Endodermal cell (in vitro differentiated cells): ENCODE results near the gene MRPL12. TPM values are rescaled to one million over a fixed set of nuclear protein-coding genes. Genes with fewer than 3 reads are reported as not detected.

Experiments
- DNase-seq: peaks from one replicate; pipeline ENCODE4 v3.0.0-alpha.2; 2017
- H3K27ac ChIP-seq: 2 replicates; pipeline ENCODE4 v1.5.1; 2013; ENCODE audit warnings: mild to moderate bottlenecking, low read depth, low read length, moderate library complexity
- H3K27me3 ChIP-seq: 2 replicates; pipeline ENCODE4 v1.6.1; 2013; ENCODE audit warnings: mild to moderate bottlenecking, low read length, moderate library complexity; ENCODE audit not compliant: insufficient read depth, control insufficient read depth, poor library complexity, severe bottlenecking
- H3K36me3 ChIP-seq: 2 replicates; pipeline ENCODE4 v1.7.0; 2013; ENCODE audit warnings: mild to moderate bottlenecking, low read length, moderate library complexity; ENCODE audit not compliant: control insufficient read depth, insufficient read depth
- H3K4me1 ChIP-seq: one replicate; pipeline ENCODE4 v1.7.0; 2013; ENCODE audit warnings: low read length; ENCODE audit not compliant: control insufficient read depth, insufficient read depth
- H3K4me3 ChIP-seq: 2 replicates; pipeline ENCODE4 v1.5.1; 2013; ENCODE audit warnings: mild to moderate bottlenecking, low read length, moderate library complexity
- H3K9ac ChIP-seq: 2 replicates; pipeline ENCODE4 v1.6.1; 2013; ENCODE audit warnings: mild to moderate bottlenecking, low read length, moderate library complexity; ENCODE audit not compliant: poor library complexity, severe bottlenecking; ENCODE audit errors: extremely low read depth
- H3K9me3 ChIP-seq: 2 replicates; pipeline ENCODE4 v1.6.1; 2013; ENCODE audit warnings: mild to moderate bottlenecking, low read length, moderate library complexity; ENCODE audit not compliant: control insufficient read depth
- H3K27ac Mint-ChIP-seq: 2 replicates; pipeline ENCODE4 v1.8.0; 2020; ENCODE audit warnings: mixed read lengths
- H3K27me3 Mint-ChIP-seq: 2 replicates; pipeline ENCODE4 v1.8.0; 2021; ENCODE audit warnings: mild to moderate bottlenecking, mixed read lengths; ENCODE audit not compliant: insufficient read depth
- H3K36me3 Mint-ChIP-seq: 2 replicates; pipeline ENCODE4 v1.8.0; 2020; ENCODE audit warnings: low read depth, mixed read lengths
- H3K4me1 Mint-ChIP-seq: 2 replicates; pipeline ENCODE4 v1.8.0; 2020; ENCODE audit warnings: mixed read lengths
- H3K4me3 Mint-ChIP-seq: 2 replicates; pipeline ENCODE4 v1.8.0; 2020; ENCODE audit warnings: mild to moderate bottlenecking, moderate library complexity, mixed read lengths
- H3K9me3 Mint-ChIP-seq: 2 replicates; pipeline ENCODE4 v1.8.0; 2020; ENCODE audit warnings: mild to moderate bottlenecking, mixed read lengths
- whole genome bisulfite sequencing, 2 experiments: methylation state at CpG; one replicate each; pipeline versions ENCODE4 v1.1.5 to v1.1.7; 2013; ENCODE audit warnings: missing lambda C conversion rate in 2 of 2, mixed read lengths in 1 of 2; ENCODE audit not compliant: insufficient coverage in 1 of 2, insufficient read length in 1 of 2; 5-methylcytosine and 5-hydroxymethylcytosine counted together
- microRNA-seq: library from miRNA; unstranded; fragments of <30 nt; microRNA quantifications from one replicate; pipeline ENCODE4 v1.2.0, GENCODE V29; 2020; ENCODE audit warnings: borderline microRNAs expressed
- total RNA-seq, 2 donors: library from RNA; stranded (reverse); fragmentation: NEBNext Ultra II Directional in 1 of 2; extraction: Animal tissue kit (Norgen Biotek cat#: 25700) in 1 of 2; gene quantifications; 2 replicates in 1 of 2; 3 replicates in 1 of 2; pipeline ENCODE4 v1.2.1, GENCODE V29; 2021
- TF ChIP-seq, protein P1 (sequence below): fragments of 200-600 bp; sonication (generic); conservative IDR thresholded peaks from 2 replicates; pipeline ENCODE4 v1.5.0; 2021; ENCODE audit warnings: antibody characterized with exemption, mild to moderate bottlenecking

The MRPL12 gene
- total RNA-seq, 2 donors from 2014 or later = 99.4 to 105 TPM

DNA sequence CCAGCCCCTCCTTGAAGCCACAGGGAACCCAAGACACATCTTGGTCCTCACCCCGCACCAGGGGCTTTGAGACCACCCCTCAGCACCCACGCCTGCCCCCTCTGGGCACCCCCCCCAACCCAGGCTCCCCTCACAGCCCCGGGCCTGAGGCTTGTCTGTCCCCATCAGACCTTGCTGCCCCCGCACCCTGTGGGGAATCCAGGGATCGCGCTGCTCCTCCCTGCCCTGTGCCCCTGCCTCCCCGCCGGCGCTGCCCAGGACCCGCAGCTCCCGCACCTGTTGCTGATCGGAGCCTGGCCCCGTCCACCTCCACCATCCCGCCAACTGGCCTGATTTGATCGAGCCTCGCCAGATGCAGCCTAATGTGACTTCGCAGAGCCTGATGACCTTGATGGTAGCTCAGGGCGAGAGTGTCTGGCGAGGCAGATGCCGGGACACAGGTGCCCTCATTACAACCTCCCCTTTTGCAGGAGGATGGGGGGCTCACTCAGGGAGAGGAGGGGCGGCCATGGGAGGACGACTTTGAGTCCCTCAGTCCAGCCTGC, 38.0 kb downstream of the MRPL12 start:
- TF ChIP-seq, protein P1, sequence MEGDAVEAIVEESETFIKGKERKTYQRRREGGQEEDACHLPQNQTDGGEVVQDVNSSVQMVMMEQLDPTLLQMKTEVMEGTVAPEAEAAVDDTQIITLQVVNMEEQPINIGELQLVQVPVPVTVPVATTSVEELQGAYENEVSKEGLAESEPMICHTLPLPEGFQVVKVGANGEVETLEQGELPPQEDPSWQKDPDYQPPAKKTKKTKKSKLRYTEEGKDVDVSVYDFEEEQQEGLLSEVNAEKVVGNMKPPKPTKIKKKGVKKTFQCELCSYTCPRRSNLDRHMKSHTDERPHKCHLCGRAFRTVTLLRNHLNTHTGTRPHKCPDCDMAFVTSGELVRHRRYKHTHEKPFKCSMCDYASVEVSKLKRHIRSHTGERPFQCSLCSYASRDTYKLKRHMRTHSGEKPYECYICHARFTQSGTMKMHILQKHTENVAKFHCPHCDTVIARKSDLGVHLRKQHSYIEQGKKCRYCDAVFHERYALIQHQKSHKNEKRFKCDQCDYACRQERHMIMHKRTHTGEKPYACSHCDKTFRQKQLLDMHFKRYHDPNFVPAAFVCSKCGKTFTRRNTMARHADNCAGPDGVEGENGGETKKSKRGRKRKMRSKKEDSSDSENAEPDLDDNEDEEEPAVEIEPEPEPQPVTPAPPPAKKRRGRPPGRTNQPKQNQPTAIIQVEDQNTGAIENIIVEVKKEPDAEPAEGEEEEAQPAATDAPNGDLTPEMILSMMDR = no peak
- Mint-ChIP-seq H3K27me3 (no peaks in the 10 kb centered on the region), H3K36me3 (no peaks in the 10 kb centered on the region), H3K9me3 (no peaks in the 10 kb centered on the region), H3K4me1 (no peaks in the 10 kb centered on the region), H3K27ac (no peak overlapping the region), H3K4me3 (no peak overlapping the region)
- H3K9ac ChIP-seq = no peak overlapping the region
- no peaks in the 10 kb centered on the region for H3K4me1 ChIP-seq
- DNase-seq = peak; percentile 69
- no peaks in the 10 kb centered on the region for H3K27me3 ChIP-seq
- H3K4me3 ChIP-seq = no peak overlapping the region
- no peak overlapping the region for H3K27ac ChIP-seq
- H3K9me3 ChIP-seq = no peaks in the 10 kb centered on the region
- 83 to 89% methylated on average over 16 to 22 of the region's 22 CpGs for WGBS, 2 experiments
- H3K36me3 ChIP-seq = no peaks in the 10 kb centered on the region

- Histone ChIP-seq H3K4me3 (no peak overlapping the region), H3K4me1 (no peaks in the 10 kb centered on the region), H3K27ac (no peak overlapping the region), H3K27me3 (no peaks in the 10 kb centered on the region), H3K9me3 (no peaks in the 10 kb centered on the region), H3K36me3 (no peaks in the 10 kb centered on the region), H3K9ac (no peak overlapping the region)
- Mint-ChIP-seq H3K4me3 (no peak overlapping the region), H3K4me1 (no peaks in the 10 kb centered on the region), H3K9me3 (no peaks in the 10 kb centered on the region), H3K27ac (no peak overlapping the region), H3K27me3 (no peaks in the 10 kb centered on the region), H3K36me3 (no peaks in the 10 kb centered on the region)
- TF ChIP-seq, protein P1 = no peak
- DNase-seq = peak; percentile 62
- WGBS, 2 experiments = 84 to 85% methylated on average over 7 to 25 of the region's 26 CpGs
Observed at GRCh38 chr17:81741594-81742452, 38.7 kb downstream of the MRPL12 start.

Small RNA genes lying within 50 kb of the gene (microRNA-seq; reads per million reads assigned to microRNA genes)
- not detected for gene MIR6786

Other genes with a start within 250 kb of the MRPL12 start
- 1,000 to 10,000 TPM; 4,461 to 5,616 TPM for gene ACTG1, start 190.6 kb upstream of the MRPL12 start, total RNA-seq
- gene FSCN2, start 175.0 kb upstream of the MRPL12 start, total RNA-seq = 1 to 10 TPM; 1.0 to 1.8 TPM
- 10 to 100 TPM; 34.5 to 39.5 TPM for gene FAAP100, start 151.0 kb upstream of the MRPL12 start, total RNA-seq
- gene NPLOC4, start 66.3 kb upstream of the MRPL12 start, total RNA-seq = 100 to 1,000 TPM; 113 to 118 TPM
- gene TSPAN10, start 66.2 kb upstream of the MRPL12 start, total RNA-seq = 1 to 10 TPM; 1.3 to 1.8 TPM
- gene PDE6G, start 46.8 kb upstream of the MRPL12 start, total RNA-seq = 1 to 10 TPM; 3.2 to 4.3 TPM
- 10 to 100 TPM; 30.2 to 36.5 TPM for gene OXLD1, start 36.8 kb upstream of the MRPL12 start, total RNA-seq
- gene CCDC137, start 36.6 kb upstream of the MRPL12 start, total RNA-seq = 10 to 100 TPM; 35.8 to 44.2 TPM
- gene ARL16, start 19.6 kb upstream of the MRPL12 start, total RNA-seq = 10 to 100 TPM; 41.2 to 47.8 TPM
- 100 to 1,000 TPM; 114 to 130 TPM for gene HGS, start 19.4 kb upstream of the MRPL12 start, total RNA-seq
- 10 to 100 TPM; 24.8 to 37.6 TPM for gene SLC25A10, start 8.9 kb downstream of the MRPL12 start, total RNA-seq
- gene GCGR, start 100.8 kb downstream of the MRPL12 start, total RNA-seq = 1 to 10 TPM in 1 of 2 donors, not detected in 1; 4.0 TPM
- gene MCRIP1, start 129.9 kb downstream of the MRPL12 start, total RNA-seq = 100 to 1,000 TPM; 164 to 183 TPM
- not detected for gene PPP1R27, start 131.7 kb downstream of the MRPL12 start, total RNA-seq
- gene P4HB, start 157.2 kb downstream of the MRPL12 start, total RNA-seq = 100 to 1,000 TPM; 493 to 535 TPM
- 100 to 1,000 TPM; 240 to 254 TPM for gene ARHGDIA, start 168.0 kb downstream of the MRPL12 start, total RNA-seq
- 100 to 1,000 TPM; 154 to 170 TPM for gene ALYREF, start 188.2 kb downstream of the MRPL12 start, total RNA-seq
- gene ANAPC11, start 188.4 kb downstream of the MRPL12 start, total RNA-seq = 100 to 1,000 TPM; 161 to 195 TPM
- 1 to 10 TPM; 3.3 to 3.7 TPM for gene NPB, start 198.9 kb downstream of the MRPL12 start, total RNA-seq
- 10 to 100 TPM; 66.8 to 70.9 TPM for gene PCYT2, start 208.0 kb downstream of the MRPL12 start, total RNA-seq
- 10 to 100 TPM; 21.8 to 22.1 TPM for gene SIRT7, start 214.8 kb downstream of the MRPL12 start, total RNA-seq
- gene MAFG, start 224.4 kb downstream of the MRPL12 start, total RNA-seq = 10 to 100 TPM; 39.9 to 54.1 TPM
- 100 to 1,000 TPM; 104 to 107 TPM for gene PYCR1, start 233.9 kb downstream of the MRPL12 start, total RNA-seq
- gene MYADML2, start 243.9 kb downstream of the MRPL12 start, total RNA-seq = not detected